Lung microvascular endothelial cell (primary cell): ENCODE measurements around the gene CEP131. TPM values are rescaled to one million over a fixed set of nuclear protein-coding genes. Genes with fewer than 3 reads are reported as not detected.

Experiments
- DNase-seq, 2 donors: peaks; one replicate each; pipeline versions ENCODE4 v3.0.0 to v3.0.0-alpha.2; 2010; ENCODE audit warnings: low read depth in 2 of 2
- total RNA-seq: library from RNA; depleted of rRNA; stranded (reverse); fragments of >200 nt; gene quantifications from 2 replicates; pipeline ENCODE4 v1.2.1, GENCODE V29; 2014

Gene CEP131
- total RNA-seq, 1 donor from 2014 or later, result 4.4 TPM

GRCh38 chr17:81251709-81252301 lies 29.0 kb upstream of the CEP131 start:
- no peak for DNase-seq

GRCh38 chr17:81251094-81251708 lies 28.4 kb upstream of the CEP131 start:
- DNase-seq, result no peak

GRCh38 chr17:81250286-81251093 lies 27.7 kb upstream of the CEP131 start:
- DNase-seq, result no peak

GRCh38 chr17:81249223-81250040 lies 26.7 kb upstream of the CEP131 start:
- peak in 1 of 2 donors; percentile 22 for DNase-seq

- DNase-seq, result no peak
Observed at GRCh38 chr17:81248649-81249048, 25.9 kb upstream of the CEP131 start.

GRCh38 chr17:81247339-81247990 lies 24.7 kb upstream of the CEP131 start:
- no peak for DNase-seq

GRCh38 chr17:81246679-81247338 lies 24.0 kb upstream of the CEP131 start:
- DNase-seq, result no peak

- DNase-seq, result no peak
Observed at GRCh38 chr17:81246343-81246670, 23.5 kb upstream of the CEP131 start.

GRCh38 chr17:81245665-81246342 lies 23.0 kb upstream of the CEP131 start:
- no peak for DNase-seq

- no peak for DNase-seq
Observed at GRCh38 chr17:81245024-81245664, 22.4 kb upstream of the CEP131 start.

GRCh38 chr17:81244358-81245023 lies 21.7 kb upstream of the CEP131 start:
- DNase-seq, result no peak

GRCh38 chr17:81243333-81243664 lies 20.5 kb upstream of the CEP131 start:
- DNase-seq, result no peak

- no peak for DNase-seq
Observed at GRCh38 chr17:81242421-81243332, 19.9 kb upstream of the CEP131 start.

GRCh38 chr17:81241648-81242420 lies 19.1 kb upstream of the CEP131 start:
- DNase-seq, result peak; percentile 49 to 69

GRCh38 chr17:81241203-81241602 lies 18.4 kb upstream of the CEP131 start:
- no peak for DNase-seq

GRCh38 chr17:81240761-81241160 lies 18.0 kb upstream of the CEP131 start:
- DNase-seq, result no peak

GRCh38 chr17:81239714-81240555 lies 17.2 kb upstream of the CEP131 start:
- peak; percentile 36 to 37 for DNase-seq
